Smooth muscle cell (in vitro differentiated cells): Measurements from ENCODE around the gene GCKR. TPM values are rescaled to one million over a fixed set of nuclear protein-coding genes. Genes with fewer than 3 reads are reported as not detected.

ENCODE experiments used
- DNase-seq: peaks from one replicate; lab custom pipeline; 2025; ENCODE audit not compliant: unreplicated experiment; lab: John Stamatoyannopoulos, UW
- H2AFZ ChIP-seq: fragments of 200-600 bp; sonication (generic); 2 replicates; pipeline ENCODE4 v1.6.0; 2016; ENCODE audit warnings: antibody characterized with exemption, low read depth, mild to moderate bottlenecking
- H3F3A ChIP-seq: fragments of 200-600 bp; sonication (generic); 2 replicates; pipeline ENCODE4 v1.6.0; 2017; ENCODE audit warnings: antibody characterized with exemption, low read depth
- H3K27ac ChIP-seq: fragments of 200-600 bp; sonication (generic); 2 replicates; pipeline ENCODE4 v1.5.1; 2016; ENCODE audit warnings: low read depth, mild to moderate bottlenecking
- H3K27me3 ChIP-seq: fragments of 200-600 bp; sonication (generic); 2 replicates; pipeline ENCODE4 v1.6.1; 2016; ENCODE audit warnings: low read depth, mild to moderate bottlenecking
- H3K36me3 ChIP-seq: fragments of 200-600 bp; sonication (generic); 2 replicates; pipeline ENCODE4 v1.5.1; 2016; ENCODE audit warnings: low read depth
- H3K4me1 ChIP-seq: fragments of 200-600 bp; sonication (generic); 2 replicates; pipeline ENCODE4 v1.5.1; 2016; ENCODE audit warnings: low read depth
- H3K4me2 ChIP-seq: fragments of 200-600 bp; sonication (generic); 2 replicates; pipeline ENCODE4 v1.6.0; 2016; ENCODE audit warnings: mild to moderate bottlenecking
- H3K4me3 ChIP-seq: fragments of 200-600 bp; sonication (generic); 2 replicates; pipeline ENCODE4 v1.5.1; 2016; ENCODE audit warnings: mild to moderate bottlenecking
- H3K79me2 ChIP-seq: fragments of 200-600 bp; sonication (generic); 2 replicates; pipeline ENCODE4 v1.6.0; 2016; ENCODE audit warnings: low read depth, mild to moderate bottlenecking
- H3K9ac ChIP-seq: fragments of 200-600 bp; sonication (generic); 2 replicates; pipeline ENCODE4 v1.6.0; 2016; ENCODE audit warnings: low read depth
- H3K9me3 ChIP-seq: fragments of 200-600 bp; sonication (generic); replicated peaks from 2 replicates; pipeline ENCODE4 v1.5.1; 2016; ENCODE audit warnings: low read depth
- H4K20me1 ChIP-seq: fragments of 200-600 bp; sonication (generic); 2 replicates; pipeline ENCODE4 v1.6.0; 2016; ENCODE audit warnings: low read depth
- WGBS: methylation state at CpG from one replicate; pipeline ENCODE4 v1.1.7; 2016; ENCODE audit warnings: low lambda C conversion rate; 5-methylcytosine and 5-hydroxymethylcytosine counted together
- polyA plus RNA-seq: library from polyadenylated mRNA; unstranded; fragments of >200 nt; fragmentation: Nextera tagmentation; extraction: Ambion mirVana; gene quantifications from 2 replicates; pipeline ENCODE4 v1.2.1, GENCODE V29; 2016
- total RNA-seq: library from RNA; depleted of rRNA; stranded (reverse); fragments of >200 nt; gene quantifications from 2 replicates; pipeline ENCODE4 v1.2.3, GENCODE V29; 2014
- TF ChIP-seq, protein P1 (sequence below): fragments of 200-600 bp; sonication (generic); IDR thresholded peaks from 2 replicates; pipeline ENCODE4 v1.5.1; 2017; ENCODE audit warnings: borderline replicate concordance, mild to moderate bottlenecking, antibody characterized with exemption; ENCODE audit not compliant: insufficient read depth, poor library complexity, severe bottlenecking

The GCKR gene, protein sequence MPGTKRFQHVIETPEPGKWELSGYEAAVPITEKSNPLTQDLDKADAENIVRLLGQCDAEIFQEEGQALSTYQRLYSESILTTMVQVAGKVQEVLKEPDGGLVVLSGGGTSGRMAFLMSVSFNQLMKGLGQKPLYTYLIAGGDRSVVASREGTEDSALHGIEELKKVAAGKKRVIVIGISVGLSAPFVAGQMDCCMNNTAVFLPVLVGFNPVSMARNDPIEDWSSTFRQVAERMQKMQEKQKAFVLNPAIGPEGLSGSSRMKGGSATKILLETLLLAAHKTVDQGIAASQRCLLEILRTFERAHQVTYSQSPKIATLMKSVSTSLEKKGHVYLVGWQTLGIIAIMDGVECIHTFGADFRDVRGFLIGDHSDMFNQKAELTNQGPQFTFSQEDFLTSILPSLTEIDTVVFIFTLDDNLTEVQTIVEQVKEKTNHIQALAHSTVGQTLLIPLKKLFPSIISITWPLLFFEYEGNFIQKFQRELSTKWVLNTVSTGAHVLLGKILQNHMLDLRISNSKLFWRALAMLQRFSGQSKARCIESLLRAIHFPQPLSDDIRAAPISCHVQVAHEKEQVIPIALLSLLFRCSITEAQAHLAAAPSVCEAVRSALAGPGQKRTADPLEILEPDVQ
- total RNA-seq (not detected in 2 replicates), polyA plus RNA-seq (0.48 and 0.70 TPM in 2 replicates)

DNA sequence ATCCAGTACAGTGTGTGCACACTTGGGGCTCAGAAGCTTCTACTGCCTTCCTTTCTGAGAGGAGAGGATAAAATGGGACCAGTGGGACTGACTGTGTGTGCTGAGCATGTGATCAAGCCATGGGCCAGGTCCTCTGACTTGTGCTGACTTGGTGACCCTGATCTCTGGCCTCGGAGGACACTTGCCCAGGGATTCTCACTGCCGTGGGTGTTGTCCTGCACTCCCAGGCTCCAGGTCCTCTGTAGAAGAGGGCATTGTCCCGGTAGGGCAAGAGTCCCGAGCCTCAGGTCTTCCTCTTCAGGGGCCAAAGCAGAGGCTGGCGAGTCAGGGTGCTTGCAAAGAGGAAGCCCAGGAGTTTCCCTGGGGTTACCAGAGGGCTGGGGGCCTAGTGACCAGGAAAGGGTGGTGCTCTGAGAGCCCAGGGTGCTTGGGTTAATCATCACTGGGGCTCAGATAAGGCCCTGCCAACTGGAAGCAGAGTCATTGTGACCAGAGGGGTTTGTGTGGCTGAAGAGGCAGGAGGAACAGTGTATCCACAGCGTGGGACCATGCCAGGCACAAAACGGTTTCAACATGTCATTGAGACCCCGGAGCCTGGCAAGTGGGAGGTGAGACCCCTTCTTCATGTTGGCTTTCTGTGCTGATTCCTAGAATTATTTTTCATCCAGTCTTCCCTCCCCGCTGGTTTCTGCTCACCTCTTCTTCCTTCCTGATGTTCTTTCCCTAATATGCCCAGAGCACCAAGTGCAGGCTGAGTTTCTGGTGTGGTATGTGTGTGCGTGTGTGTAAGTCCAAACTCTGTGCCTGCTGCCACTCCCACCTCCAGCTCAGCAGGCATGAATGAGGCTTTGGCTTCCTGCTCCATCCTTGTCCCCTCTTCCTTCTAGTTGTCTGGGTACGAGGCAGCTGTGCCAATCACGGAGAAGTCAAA lies at the start of gene GCKR:
GCKR (plus strand) TSS at position 483 of the 931 bp plus-strand sequence; CDS start at position 549, 66 bp downstream.
- H3K9me3 ChIP-seq = no peaks in the 10 kb centered on the region
- TF ChIP-seq, protein P1, sequence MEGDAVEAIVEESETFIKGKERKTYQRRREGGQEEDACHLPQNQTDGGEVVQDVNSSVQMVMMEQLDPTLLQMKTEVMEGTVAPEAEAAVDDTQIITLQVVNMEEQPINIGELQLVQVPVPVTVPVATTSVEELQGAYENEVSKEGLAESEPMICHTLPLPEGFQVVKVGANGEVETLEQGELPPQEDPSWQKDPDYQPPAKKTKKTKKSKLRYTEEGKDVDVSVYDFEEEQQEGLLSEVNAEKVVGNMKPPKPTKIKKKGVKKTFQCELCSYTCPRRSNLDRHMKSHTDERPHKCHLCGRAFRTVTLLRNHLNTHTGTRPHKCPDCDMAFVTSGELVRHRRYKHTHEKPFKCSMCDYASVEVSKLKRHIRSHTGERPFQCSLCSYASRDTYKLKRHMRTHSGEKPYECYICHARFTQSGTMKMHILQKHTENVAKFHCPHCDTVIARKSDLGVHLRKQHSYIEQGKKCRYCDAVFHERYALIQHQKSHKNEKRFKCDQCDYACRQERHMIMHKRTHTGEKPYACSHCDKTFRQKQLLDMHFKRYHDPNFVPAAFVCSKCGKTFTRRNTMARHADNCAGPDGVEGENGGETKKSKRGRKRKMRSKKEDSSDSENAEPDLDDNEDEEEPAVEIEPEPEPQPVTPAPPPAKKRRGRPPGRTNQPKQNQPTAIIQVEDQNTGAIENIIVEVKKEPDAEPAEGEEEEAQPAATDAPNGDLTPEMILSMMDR = no peak
- H3K27me3 ChIP-seq = peaks cover 23% of the 10 kb centered on the region
- H3K27ac ChIP-seq = no peak within 1 kb of the TSS
- H3K4me1 ChIP-seq = peaks cover 5% of the 10 kb centered on the region
- H2AFZ ChIP-seq = peak within 1 kb of the TSS; percentile 100
- no peaks in the 10 kb centered on the region for H3K36me3 ChIP-seq
- peak within 1 kb of the TSS; percentile 89 for H3K4me3 ChIP-seq
- DNase-seq = no peak
- no peaks in the 10 kb centered on the region for H4K20me1 ChIP-seq
- WGBS = 86% methylated on average over 12 of the region's 12 CpGs
- peak within 1 kb of the TSS; percentile 100 for H3K4me2 ChIP-seq
- no peak within 1 kb of the TSS for H3K9ac ChIP-seq
- peaks cover 3% of the 10 kb centered on the region for H3F3A ChIP-seq
- H3K79me2 ChIP-seq = no peaks in the 10 kb centered on the region

DNA sequence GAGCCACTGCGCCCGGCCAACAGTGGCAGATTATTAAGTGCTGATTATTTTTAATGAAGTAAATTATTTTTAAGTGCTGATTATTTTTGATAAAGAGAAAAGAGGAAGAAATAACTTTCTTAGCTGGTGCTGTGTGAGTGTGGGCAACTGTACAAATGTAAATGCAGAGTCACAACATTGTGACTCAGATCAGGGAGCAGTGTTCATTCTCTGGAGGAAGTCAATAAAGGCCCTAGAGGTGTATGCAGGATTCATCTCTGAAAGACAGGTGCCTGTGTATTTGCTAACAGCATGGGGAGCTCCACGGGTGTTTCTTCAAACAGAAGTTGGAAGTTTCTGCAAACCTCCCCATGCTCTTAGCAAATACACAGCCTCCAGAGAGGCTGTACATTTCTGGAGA lies 48.3 kb upstream of the GCKR start:
- no peaks in the 10 kb centered on the region for H3K79me2 ChIP-seq
- H3K36me3 ChIP-seq = no peaks in the 10 kb centered on the region
- H3K9ac ChIP-seq = no peak overlapping the region
- no peaks in the 10 kb centered on the region for H3K9me3 ChIP-seq
- H3F3A ChIP-seq = no peaks in the 10 kb centered on the region
- H3K4me2 ChIP-seq = no peak overlapping the region
- H3K27ac ChIP-seq = no peak overlapping the region
- TF ChIP-seq, protein P1 = no peak
- no peaks in the 10 kb centered on the region for H4K20me1 ChIP-seq
- WGBS = 93% methylated on average over 3 of the region's 3 CpGs
- H3K4me3 ChIP-seq = no peak overlapping the region
- no peak for DNase-seq
- H2AFZ ChIP-seq = no peak overlapping the region
- H3K4me1 ChIP-seq = no peaks in the 10 kb centered on the region
- no peaks in the 10 kb centered on the region for H3K27me3 ChIP-seq

DNA sequence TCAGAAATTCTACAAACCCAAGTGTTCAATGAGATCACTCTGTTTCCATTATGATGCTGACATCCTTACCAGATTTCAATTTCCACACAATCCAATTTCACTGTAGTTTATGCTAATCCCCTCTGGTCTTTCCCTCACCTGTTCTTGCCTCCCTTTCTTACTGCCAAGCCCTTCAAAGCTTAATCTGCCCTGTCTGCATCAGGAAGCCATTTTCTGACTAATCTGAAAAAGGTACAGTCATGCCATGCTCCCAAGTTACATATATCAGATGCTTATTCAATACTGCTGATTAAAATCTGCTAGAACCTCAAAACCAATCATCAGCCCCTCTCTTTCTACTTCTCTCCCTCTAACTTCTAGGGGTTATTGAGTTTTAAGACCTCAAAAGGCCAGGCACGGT lies 45.5 kb upstream of the GCKR start:
- Histone ChIP-seq H3K9ac (no peak overlapping the region), H2AFZ (no peak overlapping the region), H3K4me1 (no peaks in the 10 kb centered on the region), H3K4me2 (no peak overlapping the region), H3K27ac (no peak overlapping the region), H3K9me3 (no peaks in the 10 kb centered on the region), H3K79me2 (no peaks in the 10 kb centered on the region), H3K36me3 (no peaks in the 10 kb centered on the region), H3K27me3 (no peaks in the 10 kb centered on the region), H3F3A (no peaks in the 10 kb centered on the region), H3K4me3 (no peak overlapping the region), H4K20me1 (no peaks in the 10 kb centered on the region)
- 100% methylated on average over 1 of the region's 1 CpG for WGBS
- DNase-seq = no peak
- TF ChIP-seq, protein P1 = no peak
